Activated CD4-positive, CD25-positive, alpha-beta regulatory T cell (primary cell): Measurements from ENCODE around the gene UROC1.
"Not testable (repeated sequence)": the region's sequence is repeated elsewhere in the genome, so short reads cannot be mapped to it uniquely, and the experiment has no call there.

Experiments used
- DNase-seq, 4 experiments: peaks; one replicate each; lab custom pipeline; 2025; lab: John Stamatoyannopoulos, UW

Gene UROC1

DNA sequence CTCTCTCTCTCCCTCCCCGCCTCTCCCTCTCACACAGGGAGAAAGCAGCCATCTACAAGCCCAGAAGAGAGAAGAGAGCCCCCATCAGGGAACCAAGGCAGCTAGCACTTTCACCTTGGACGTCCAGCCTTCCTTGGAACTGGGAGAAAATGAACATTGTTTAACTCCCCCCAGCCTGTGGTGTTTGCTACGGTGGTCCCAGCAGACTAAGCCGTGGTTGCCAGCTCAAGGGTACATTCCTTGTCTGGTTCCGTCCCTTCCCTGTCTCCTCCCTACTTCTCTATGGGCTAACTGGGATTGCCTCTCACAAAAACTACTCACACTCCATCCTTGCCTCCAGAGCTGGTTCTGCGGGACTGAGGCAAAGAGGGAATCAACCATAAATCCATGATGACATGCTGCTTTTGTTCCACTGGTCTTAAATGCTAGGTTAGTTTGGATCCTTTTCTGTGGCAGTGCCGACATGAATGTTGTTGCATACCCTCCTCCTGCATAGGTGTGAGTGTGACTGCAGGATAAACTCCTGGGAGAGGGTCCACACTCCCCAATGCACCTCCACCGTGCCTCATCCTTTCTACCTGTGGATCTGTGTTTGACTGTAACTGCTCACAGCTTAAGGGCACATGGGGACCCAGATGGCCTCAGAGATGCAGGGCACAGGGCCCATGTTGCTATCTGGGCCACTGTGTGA is 29.1 kb upstream of the UROC1 start:
- no peak for DNase-seq

DNA sequence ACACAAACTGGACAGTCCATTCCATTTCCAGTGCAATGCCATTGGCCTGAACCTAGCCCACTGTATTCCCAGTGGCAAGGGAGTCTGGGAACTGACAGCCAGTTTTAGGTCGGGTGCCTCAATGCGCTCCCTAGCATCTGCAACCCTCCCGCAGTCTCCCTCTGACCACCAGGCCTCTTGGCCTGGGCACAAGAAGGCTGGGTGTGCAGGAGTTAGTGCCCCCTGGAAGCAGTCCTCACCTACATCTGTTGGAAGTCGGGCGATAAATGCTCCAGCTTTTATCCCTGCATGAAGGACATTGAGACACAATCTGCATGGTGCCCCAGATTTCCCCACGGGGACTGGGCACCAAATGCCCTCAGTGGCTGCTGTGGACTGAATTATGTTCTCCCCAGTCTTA is 28.4 kb upstream of the UROC1 start:
- no peak for DNase-seq

DNA sequence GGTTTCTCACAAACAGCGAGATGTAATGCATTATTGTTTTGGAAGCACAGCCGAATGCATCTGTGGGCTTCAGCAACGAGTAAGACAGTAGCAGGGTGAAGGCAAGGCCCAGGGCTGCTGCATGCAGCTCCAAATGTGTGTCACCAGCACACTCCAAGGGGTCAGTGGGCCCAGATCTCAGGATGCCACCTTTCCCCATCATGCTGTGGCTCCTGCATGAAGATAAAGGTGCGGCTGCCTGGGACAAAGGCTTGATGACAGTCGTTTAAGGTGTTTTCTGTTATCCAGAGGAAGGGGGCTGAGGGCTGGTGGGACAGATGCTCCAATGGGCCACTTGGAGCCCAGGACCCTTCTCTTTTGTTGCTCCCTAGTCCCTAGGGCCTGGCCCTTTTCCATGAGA is 28.0 kb upstream of the UROC1 start:
- DNase-seq, result no peak

DNA sequence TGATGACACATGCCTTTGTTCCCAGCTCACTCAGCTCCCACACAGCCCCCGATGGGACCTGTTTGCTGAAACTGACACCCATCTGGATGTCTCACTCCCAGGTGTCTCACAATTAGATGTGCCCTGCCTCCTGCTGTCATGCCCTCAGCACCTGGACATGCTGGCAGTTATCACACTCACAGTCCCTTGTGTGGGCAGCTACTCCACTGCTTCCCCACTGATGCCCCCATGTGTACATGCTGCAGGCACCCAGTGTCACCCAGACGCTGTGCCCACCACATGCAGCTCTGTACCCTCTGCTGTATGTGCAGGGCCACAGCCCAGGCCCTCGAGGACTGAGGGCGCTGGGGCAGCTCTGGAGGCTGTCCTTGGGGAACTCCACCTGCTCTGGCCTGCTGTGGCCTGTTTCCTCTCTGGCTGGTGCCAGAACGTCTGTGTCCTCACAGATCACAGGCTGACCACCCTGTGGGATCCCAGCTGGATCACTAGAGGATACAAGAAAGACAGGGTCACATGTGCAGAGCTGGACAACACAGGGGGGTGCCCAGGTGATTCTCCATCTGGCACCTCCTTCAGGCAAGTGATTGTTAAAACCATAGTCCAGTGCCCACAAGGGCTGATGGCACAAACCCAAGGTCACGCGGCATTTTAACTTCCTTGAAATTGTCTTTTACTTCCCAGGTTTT is 27.2 kb upstream of the UROC1 start:
- no peak for DNase-seq

DNA sequence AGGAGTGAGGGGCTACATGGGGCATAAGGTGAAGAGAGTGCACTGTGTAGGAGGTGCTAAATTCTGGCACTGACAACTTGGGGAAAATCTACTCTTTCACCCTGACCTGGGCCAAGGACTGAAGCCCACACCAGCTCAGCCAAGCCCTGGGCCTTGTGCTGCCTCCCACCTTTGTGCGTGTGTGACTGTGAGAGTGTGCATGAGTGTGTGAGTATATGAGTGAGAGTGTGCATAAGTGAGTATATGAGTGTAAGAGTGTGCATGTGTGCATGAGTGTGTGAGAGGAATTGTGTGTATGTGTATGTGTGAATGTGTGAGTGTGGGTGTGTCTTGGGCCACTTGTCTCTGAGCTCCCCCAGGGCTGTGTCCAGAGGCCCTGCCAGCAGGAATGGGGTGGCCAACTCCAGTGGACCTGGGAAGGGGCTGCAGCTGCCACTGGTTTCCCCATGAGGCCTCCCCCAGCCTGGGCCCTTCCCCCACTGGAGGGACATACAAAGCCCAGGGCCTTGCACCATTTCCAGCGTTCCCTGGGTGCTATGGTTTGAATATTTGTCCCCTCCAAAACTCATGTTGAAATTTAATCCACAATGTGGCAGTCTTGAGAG is 26.0 kb upstream of the UROC1 start:
- DNase-seq, result no peak

DNA sequence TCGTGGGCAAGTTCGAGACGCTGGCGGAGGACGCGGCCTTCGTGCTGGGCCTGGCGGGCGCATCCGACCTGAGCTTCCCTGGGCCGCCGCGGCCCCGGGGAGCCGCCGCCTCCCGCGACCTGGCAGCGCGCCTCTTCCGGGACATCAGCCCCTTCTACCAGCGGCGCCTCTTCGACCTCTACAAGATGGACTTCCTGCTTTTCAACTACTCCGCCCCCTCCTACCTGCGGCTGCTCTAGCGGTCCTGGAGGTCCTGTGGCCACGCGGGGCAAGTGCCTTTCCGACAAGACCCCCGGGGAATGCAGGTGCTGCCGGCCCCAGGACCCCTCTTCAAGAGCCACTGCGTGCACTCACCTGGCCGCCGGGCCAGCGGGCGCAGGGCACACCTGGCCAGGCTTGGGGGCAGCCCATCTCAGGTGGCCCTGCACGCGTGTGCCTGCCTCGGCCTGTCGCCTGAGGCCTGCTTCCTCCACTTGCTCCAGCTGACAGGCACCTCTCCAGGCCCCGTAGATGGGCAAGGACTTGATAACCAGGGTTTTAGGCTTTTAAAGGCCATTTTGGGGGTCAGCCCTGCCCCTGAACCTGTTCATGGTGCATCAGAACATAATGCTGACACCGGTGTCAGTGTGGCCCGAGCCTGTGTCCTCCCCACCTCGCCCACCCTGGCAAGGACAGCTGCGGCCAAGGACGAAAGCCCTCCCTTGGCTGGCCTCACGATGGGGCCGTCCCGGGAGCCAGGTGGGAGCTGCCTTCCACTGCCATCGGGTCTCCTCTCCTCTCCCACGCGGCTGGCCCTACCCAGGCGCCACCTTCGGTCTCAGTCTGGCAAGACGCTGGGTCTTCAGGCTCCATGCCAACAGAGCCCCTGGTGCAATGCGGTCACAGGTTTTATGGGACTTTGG is 25.0 kb upstream of the UROC1 start:
- no peak for DNase-seq

DNA sequence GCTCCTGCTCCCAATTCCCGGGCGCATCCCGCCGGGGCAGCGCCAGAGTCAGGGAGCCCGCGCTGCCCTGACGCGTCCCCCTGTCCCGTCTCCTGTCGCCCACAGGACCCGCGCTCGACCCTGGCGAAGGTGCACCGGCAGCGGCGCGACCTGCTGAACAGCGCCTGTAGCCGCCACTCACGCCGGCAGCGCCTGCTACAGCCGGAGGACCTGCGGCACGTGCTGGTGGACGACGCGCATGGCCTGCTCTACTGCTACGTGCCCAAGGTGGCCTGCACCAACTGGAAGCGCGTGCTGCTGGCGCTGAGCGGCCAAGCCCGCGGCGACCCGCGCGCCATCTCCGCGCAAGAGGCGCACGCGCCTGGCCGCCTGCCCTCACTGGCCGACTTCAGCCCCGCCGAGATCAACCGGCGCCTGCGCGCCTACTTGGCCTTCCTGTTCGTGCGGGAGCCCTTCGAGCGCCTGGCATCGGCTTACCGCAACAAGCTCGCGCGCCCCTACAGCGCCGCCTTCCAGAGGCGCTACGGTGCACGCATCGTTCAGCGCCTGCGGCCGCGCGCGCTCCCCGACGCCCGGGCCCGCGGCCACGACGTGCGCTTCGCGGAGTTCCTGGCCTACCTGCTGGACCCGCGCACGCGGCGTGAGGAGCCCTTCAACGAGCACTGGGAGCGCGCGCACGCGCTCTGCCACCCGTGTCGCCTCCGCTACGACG is 24.2 kb upstream of the UROC1 start:
- no peak for DNase-seq

DNA sequence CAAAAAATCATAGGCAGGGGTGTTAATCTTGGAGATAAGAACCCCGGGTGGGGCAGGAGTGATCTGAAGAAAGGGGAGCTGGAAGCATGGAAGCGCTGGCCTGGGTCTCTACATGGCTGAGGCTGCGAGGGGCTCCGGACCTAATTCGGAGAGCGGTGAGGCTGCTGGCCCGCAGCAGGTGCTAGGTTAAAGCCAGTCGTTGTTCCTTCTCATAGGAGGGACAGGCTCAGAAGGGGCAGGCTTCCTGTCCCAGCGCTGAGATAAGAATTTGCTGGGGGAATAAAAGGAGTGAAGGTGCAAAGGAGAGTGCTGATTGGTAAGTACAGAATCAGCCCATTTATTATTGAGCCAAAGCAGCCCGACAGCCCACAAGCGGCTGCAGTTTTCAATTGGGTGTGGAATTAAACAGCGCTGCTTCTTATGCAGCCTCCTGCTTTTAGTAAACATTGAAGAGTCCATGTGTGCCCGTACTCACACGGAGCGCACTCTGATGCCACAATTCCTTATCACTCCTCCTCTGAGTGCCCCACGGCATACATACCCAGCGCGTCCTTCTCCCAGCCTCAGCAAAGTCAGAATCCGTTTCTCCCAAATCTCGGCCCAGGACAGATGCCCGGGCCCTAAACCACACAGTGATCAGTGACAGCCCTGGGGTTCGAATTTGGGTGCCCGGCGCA is 23.5 kb upstream of the UROC1 start:
- DNase-seq, result no peak

DNA sequence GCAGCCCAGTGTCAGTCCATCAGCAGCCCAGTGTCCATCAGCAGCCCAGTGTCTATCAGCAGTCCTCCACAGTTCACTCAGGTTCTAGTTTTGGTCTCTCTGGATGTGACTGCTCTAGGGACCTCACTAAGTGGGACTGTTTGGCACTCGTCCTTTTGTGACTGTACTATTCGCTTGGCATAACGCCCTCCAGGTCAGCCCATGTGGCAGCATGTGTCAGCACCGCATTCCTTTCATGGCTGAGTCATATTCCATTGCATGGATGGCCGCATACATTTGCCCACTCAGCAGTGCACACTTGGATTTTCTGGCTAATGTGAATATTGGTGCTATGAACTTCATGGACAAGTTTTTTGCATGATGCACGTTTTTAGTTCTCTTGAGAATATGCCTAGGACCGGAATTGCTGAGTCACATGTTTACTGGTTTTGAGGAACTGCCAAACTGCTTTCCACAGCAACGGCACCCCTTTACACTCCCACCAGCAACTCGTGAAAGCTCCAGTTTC is 22.8 kb upstream of the UROC1 start:
- DNase-seq, result no peak

DNA sequence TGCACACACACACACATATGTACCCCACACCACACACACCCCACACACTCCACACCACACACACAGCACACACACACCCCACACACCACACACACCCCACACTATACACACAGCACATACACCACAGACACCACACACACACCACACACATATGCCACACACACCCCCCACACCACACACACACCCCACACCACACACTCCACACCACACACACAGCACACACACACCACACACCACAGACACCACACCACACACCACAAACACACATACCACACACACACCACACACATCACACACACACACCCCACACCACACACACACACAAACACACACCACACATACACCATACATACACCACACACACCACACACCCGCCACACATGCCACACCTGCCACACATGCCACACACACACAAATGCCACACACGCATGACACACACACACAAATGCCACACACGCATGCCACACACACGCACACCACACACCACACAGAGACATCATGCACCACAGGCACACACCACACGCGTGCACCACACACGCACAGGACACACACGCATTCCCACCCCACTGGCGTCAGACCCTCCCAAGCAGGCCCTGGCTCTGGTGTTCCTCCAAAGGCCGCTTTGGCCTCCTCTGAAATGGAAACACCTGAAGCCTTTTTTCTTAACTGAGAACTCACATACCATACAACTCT is 22.1 kb upstream of the UROC1 start:
- no peak for DNase-seq

DNA sequence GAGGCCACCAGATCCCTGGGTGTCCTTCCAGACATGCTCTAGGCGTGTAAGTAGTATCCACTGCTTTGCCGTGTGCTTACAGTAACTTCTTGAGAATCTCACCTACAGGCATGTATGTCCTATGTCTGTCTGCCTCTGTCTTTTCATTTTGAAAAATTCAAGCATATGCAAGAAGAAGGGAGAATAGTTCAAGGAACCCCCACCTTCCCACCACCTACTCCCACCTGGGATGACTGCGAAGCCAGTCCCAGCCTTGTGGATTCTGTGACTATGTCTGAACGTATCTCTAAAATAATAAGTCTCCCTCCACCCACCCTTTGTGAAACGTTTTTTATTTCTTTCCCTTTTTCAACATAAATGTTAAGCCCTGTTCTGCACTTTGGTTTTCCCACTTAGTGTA is 21.4 kb upstream of the UROC1 start:
- no peak for DNase-seq

DNA sequence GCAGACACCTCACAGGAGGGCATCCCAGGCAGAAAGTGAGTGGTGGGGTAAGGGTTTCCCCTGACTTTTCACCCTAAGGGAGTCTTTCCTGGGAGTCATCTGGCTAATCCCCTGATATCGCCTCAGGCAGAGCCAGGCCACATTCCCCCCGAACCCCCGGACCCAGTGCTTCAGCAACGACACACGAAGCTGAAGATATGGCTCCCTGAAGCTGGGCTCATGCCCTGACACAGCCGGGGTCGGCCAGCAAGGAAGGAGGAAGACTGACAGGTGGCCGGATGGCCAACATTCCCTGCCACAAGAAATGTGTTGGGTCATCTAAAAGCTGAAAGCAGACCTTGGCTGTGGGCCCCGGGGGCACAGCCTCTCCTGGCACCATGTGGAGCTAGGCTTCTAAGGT is 20.7 kb upstream of the UROC1 start:
- no peak for DNase-seq

DNA sequence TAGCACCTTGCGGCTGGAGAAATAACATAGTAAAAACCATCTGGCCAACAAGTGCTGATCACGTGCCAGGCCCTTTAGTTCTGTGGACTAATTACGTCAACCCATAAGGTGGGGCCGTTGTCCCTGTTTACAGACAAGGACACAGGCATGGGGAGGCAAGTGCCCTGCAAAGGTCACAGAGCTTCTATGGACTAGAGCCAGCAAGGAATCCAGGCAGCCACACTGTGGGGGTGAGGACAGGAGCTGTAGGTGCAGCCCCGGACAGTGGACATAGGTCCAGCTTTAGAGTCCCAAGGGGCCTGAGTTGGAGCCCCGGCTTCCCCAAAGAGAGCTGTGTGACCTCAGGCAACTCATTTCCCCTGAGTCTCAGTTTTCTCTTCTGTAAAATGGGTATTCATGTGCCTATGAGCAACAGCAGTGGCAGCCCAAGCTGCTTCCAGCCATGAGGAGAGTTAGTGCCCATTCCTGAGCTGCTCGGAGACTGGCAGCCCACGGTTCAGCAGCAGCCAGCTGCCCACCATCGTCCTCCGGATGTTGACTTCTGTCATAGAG is 20.2 kb upstream of the UROC1 start:
- DNase-seq, result no peak

DNA sequence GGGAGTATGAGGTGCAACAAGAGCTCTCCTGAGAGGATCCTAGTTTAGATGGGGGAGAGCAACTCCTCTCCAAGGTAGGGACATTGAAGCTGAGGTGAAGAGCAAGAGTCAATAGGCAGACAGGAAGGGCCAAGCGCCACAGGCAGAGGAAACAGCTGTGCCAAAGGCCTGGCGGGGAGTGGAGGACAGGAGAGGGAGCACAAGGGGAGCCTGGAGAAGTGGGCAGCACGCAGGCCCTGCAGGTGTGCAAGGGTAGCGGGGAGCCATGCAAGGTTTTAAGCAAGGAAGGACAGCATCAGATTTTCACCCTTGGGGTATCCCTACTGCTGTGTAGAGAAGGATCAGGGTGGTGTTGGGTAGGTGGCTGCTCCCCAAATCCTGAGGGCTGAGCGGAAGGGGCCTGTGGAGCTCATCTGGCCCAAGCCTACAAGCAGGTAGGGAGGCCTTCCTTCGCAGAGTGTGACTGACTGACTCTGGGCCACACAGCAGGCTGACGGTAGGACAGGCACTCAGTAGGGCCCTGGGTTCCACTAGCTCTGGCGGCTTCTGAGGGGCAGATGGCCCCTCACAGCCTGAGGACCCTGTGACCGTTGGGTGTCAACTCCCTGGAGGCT is 19.6 kb upstream of the UROC1 start:
- no peak for DNase-seq

DNA sequence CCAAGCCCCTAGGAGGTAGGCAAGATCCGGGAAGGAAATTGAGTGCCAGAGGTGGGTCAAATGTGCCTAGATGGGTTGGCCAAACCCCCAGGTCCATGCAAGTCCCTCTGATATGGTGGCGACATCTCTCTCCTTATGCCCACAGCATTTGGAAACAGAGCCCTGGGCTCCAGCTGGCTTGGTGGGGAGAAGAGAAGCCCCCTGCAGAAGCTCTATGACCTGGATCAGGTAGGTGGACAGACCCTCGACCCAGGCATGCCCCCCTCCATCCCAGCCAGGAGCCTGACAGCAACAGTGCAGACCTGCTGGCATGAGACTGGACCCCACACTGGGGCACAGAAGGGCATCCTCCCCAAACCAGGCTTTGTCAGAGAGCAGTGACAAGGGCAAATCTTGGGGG is 18.6 kb upstream of the UROC1 start:
- no peak for DNase-seq

DNA sequence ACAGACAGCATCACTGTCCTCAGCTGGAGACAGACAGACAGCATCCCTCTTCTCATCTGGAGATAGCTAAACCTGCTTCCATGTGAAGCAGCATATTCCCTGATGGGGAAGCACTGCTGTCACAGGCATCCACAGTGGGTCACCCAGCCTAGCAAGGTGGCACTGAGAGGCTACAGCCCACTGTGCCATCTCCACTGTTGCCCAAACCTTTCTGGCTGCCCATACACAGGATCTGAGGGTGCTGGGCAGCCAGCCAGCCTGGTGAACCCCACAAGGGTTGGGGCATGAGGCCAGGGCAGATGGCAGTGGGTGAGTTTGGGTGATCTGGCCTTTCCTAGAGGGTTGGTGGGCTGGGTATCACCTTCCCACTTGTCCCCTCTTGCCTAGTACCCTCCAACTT is 18.1 kb upstream of the UROC1 start:
- DNase-seq, result no peak

DNA sequence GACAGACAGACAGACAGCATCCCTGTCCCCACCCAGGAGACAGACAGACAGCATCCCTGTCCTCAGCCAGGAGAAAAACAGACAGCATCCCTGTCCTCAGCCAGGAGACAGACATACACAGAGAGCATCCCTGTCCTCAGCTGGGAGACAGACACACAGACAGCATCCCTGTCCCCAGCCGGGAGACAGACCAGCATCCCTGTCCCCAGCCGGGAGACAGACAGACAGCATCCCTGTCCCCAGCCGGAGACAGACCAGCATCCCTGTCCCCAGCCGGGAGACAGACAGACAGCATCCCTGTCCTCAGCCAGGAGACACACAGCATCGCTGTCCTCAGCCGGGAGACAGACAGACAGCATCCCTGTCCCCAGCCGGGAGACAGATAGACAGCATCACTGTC is 17.1 kb upstream of the UROC1 start:
- DNase-seq, result not testable (repeated sequence)

DNA sequence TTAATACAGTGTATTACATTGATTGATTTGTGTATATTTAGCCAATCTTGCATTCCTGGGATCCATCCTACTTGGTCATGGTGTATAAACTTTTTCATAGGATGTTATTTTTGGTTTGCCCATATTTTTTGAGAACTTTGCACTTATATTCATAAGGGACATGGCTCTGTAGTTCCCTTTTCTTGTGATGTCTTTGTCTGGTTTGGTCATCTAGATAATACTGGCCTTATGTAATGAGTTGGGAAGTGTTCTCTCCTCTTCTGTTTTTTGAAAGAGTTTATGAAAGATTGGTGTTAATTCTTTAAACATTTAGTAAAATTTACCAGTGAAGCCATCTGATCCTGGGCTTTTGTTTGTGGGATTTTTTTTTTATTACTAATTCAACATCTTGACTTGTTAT is 15.9 kb upstream of the UROC1 start:
- no peak for DNase-seq

DNA sequence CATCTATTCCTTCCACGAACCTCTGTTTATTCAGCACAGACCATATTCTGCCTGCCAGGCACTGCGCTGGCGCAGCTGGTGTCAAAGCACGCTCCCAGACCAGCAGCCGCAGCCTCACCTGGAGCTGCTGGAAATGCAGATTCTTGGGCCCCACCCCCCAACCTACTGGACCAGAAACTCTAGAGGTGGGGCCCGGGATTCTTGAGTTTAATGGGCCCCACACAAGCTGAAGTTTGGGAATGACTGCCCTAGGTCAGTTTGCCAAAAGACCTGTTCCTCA is 13.4 kb upstream of the UROC1 start:
- no peak for DNase-seq
